Loucy (cell line): ENCODE results near the gene FAM107B.

Source experiments
- H2AFZ ChIP-seq: fragments of 200-600 bp; sonication (generic); 2 replicates; pipeline ENCODE4 v1.6.0; 2016; ENCODE audit warnings: antibody characterized with exemption, mild to moderate bottlenecking, low read length, moderate library complexity
- H3F3A ChIP-seq: fragments of 200-600 bp; 2 replicates; pipeline ENCODE4 v1.6.0; 2016; ENCODE audit warnings: antibody characterized with exemption, low read depth, mild to moderate bottlenecking
- H3K27me3 ChIP-seq: fragments of 200-600 bp; sonication (generic); 2 replicates; pipeline ENCODE4 v1.6.1; 2014; ENCODE audit warnings: low read length, mild to moderate bottlenecking; ENCODE audit not compliant: insufficient read depth, poor library complexity, severe bottlenecking
- H3K36me3 ChIP-seq: fragments of 200-600 bp; sonication (generic); 2 replicates; pipeline ENCODE4 v1.6.1; 2016; ENCODE audit warnings: low read length; ENCODE audit not compliant: insufficient read depth
- H3K4me1 ChIP-seq: fragments of 200-600 bp; sonication (generic); 2 replicates; pipeline ENCODE4 v1.5.1; 2014; ENCODE audit warnings: low read length, mild to moderate bottlenecking; ENCODE audit not compliant: insufficient read depth, poor library complexity, severe bottlenecking
- H3K4me2 ChIP-seq: fragments of 200-600 bp; sonication (generic); 2 replicates; pipeline ENCODE4 v1.6.0; 2014; ENCODE audit warnings: antibody characterized with exemption, low read length, low read depth, mild to moderate bottlenecking; ENCODE audit not compliant: poor library complexity, severe bottlenecking
- H3K4me3 ChIP-seq: fragments of 200-600 bp; sonication (generic); 2 replicates; pipeline ENCODE4 v1.5.1; 2014; ENCODE audit warnings: low read length, mild to moderate bottlenecking, mixed read lengths; ENCODE audit not compliant: poor library complexity, severe bottlenecking
- H3K79me2 ChIP-seq: fragments of 200-600 bp; sonication (generic); 2 replicates; pipeline ENCODE4 v1.6.1; 2014; ENCODE audit warnings: low read length; ENCODE audit not compliant: insufficient read depth
- H3K9ac ChIP-seq: fragments of 200-600 bp; sonication (generic); 2 replicates; pipeline ENCODE4 v1.6.0; 2014; ENCODE audit warnings: mild to moderate bottlenecking, low read depth, low read length, moderate library complexity; ENCODE audit not compliant: poor library complexity, severe bottlenecking
- H3K9me2 ChIP-seq: fragments of 200-600 bp; sonication (generic); replicated peaks from 2 replicates; pipeline ENCODE4 v1.6.1; 2016; ENCODE audit warnings: low read depth, low read length, mixed read lengths
- H3K9me3 ChIP-seq: fragments of 200-600 bp; sonication (generic); 2 replicates; pipeline ENCODE4 v1.6.1; 2014; ENCODE audit warnings: mild to moderate bottlenecking, antibody characterized with exemption, low read length, low read depth; ENCODE audit not compliant: insufficient read depth
- H4K20me1 ChIP-seq: fragments of 200-600 bp; sonication (generic); 2 replicates; pipeline ENCODE4 v1.6.0; 2014; ENCODE audit warnings: antibody characterized with exemption, low read length, mild to moderate bottlenecking; ENCODE audit not compliant: insufficient read depth, poor library complexity, severe bottlenecking
- EZH2phosphoT487 ChIP-seq: fragments of 200-600 bp; IDR thresholded peaks from 2 replicates; pipeline ENCODE4 v1.6.1; 2018; ENCODE audit warnings: antibody characterized with exemption, mild to moderate bottlenecking, moderate library complexity, borderline replicate concordance
- TF ChIP-seq, protein P1 (sequence below): fragments of 200-600 bp; sonication (generic); conservative IDR thresholded peaks from 2 replicates; pipeline ENCODE4 v1.5.1; 2014; ENCODE audit warnings: mild to moderate bottlenecking, antibody characterized with exemption, low read length

FAM107B gene

DNA sequence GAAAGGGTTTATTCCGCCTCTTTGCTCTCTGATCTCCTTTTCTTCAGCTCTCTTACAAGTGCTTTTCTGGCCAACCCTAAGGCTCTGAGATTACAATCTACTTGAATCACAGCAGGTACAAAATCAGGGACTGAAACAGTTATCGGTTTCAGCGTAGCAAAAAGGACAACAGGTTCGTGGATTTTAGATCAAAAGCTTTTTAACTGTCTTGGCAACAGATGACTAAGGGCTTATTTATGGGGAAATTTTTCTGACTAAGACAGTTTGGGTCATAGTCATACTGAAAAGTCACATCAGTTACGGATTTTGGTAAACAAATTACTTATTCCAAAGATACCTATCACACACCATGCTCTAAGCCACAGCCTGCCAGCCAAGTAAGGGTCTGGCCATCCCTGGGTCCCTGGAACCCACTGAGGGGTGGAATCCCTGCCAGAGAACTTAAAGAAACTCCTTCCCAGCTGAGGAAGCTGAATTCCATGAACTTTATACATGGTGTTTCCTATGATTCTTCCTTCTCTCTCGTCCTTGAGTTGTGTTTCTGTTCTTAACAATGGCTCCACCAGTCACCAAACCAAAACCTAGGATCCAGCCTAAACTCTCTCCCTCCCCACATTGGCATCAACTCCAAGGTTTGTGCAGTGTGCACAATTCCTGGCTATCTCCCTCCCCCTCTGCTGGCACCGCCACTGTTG lies 169.3 kb downstream of the FAM107B start:
- Histone ChIP-seq H3K4me3 (peak overlapping the region; percentile 68), H3K79me2 (peaks cover 31% of the 10 kb centered on the region), H3K36me3 (no peaks in the 10 kb centered on the region), H3K4me2 (peak overlapping the region; percentile 81), H4K20me1 (peaks cover 12% of the 10 kb centered on the region), H2AFZ (no peak overlapping the region), H3K4me1 (peaks cover 44% of the 10 kb centered on the region), H3K9me2 (no peaks in the 10 kb centered on the region), H3K9ac (no peak overlapping the region), H3F3A (no peaks in the 10 kb centered on the region), H3K27me3 (no peaks in the 10 kb centered on the region), H3K9me3 (no peaks in the 10 kb centered on the region)
- no peak for TF ChIP-seq EZH2phosphoT487
- TF ChIP-seq, protein P1, sequence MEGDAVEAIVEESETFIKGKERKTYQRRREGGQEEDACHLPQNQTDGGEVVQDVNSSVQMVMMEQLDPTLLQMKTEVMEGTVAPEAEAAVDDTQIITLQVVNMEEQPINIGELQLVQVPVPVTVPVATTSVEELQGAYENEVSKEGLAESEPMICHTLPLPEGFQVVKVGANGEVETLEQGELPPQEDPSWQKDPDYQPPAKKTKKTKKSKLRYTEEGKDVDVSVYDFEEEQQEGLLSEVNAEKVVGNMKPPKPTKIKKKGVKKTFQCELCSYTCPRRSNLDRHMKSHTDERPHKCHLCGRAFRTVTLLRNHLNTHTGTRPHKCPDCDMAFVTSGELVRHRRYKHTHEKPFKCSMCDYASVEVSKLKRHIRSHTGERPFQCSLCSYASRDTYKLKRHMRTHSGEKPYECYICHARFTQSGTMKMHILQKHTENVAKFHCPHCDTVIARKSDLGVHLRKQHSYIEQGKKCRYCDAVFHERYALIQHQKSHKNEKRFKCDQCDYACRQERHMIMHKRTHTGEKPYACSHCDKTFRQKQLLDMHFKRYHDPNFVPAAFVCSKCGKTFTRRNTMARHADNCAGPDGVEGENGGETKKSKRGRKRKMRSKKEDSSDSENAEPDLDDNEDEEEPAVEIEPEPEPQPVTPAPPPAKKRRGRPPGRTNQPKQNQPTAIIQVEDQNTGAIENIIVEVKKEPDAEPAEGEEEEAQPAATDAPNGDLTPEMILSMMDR: no peak

GRCh38 chr10:14604181-14605142 lies 170.2 kb downstream of the FAM107B start:
- no peaks in the 10 kb centered on the region for H3K27me3 ChIP-seq
- peak overlapping the region; percentile 46 for H3K9ac ChIP-seq
- TF ChIP-seq, protein P1: no peak
- TF ChIP-seq EZH2phosphoT487: no peak
- H3F3A ChIP-seq: no peaks in the 10 kb centered on the region
- H3K36me3 ChIP-seq: no peaks in the 10 kb centered on the region
- peak overlapping the region; percentile 81 for H3K4me2 ChIP-seq
- H3K9me3 ChIP-seq: no peaks in the 10 kb centered on the region
- peak overlapping the region; percentile 82 for H3K4me3 ChIP-seq
- peaks cover 35% of the 10 kb centered on the region for H3K79me2 ChIP-seq
- H3K9me2 ChIP-seq: no peaks in the 10 kb centered on the region
- peaks cover 47% of the 10 kb centered on the region for H3K4me1 ChIP-seq
- H2AFZ ChIP-seq: peak overlapping the region; percentile 82
- H4K20me1 ChIP-seq: peaks cover 12% of the 10 kb centered on the region

DNA sequence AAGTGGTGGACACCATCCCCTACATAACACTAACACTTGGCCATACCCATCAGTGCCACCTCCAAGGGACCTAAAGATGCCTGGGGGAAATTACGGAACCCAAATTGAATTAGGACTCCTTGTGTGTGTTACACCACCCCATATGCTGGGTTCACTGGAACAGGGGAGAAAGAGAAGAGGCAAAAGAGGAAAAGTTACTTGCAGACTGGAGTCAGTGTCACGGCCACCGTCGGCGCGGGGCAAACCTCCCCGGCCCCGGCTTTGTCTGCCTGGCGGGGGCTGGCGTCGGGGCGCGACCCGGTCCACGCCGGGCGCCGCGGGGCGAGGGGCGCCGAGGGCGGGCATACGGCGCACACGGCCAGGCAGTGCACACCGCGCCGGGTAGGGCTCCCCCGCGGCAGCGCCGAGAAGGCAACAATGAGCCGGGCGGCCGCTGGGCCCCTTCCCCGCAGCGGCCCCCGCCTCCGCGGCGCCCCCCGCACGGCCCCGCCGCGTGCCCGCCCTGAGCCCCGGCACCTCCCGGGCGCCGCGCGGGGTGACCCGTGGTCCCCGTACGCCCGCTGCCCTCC lies 171.1 kb downstream of the FAM107B start:
- H2AFZ ChIP-seq: peak overlapping the region; percentile 13; the same call in 1 of the 2 replicates
- H3K4me2 ChIP-seq: peak overlapping the region; percentile 73

More for the DNA sequence above, 171.1 kb downstream of the FAM107B start:
- peaks cover 12% of the 10 kb centered on the region for H4K20me1 ChIP-seq
- H3K27me3 ChIP-seq: no peaks in the 10 kb centered on the region
- H3K4me1 ChIP-seq: peaks cover 44% of the 10 kb centered on the region
- TF ChIP-seq, protein P1: no peak
- TF ChIP-seq EZH2phosphoT487: no peak
- peak overlapping the region; percentile 65 for H3K9ac ChIP-seq
- peak overlapping the region; percentile 82 for H3K4me3 ChIP-seq
- H3K9me2 ChIP-seq: no peaks in the 10 kb centered on the region
- no peaks in the 10 kb centered on the region for H3K9me3 ChIP-seq
- H3K36me3 ChIP-seq: no peaks in the 10 kb centered on the region
- peaks cover 35% of the 10 kb centered on the region for H3K79me2 ChIP-seq
- no peaks in the 10 kb centered on the region for H3F3A ChIP-seq
